Tibial artery (tissue), 4 donors: ENCODE measurements around the gene HAUS7.

Experiments used
- DNase-seq, 2 donors: peaks; one replicate each; pipeline ENCODE4 v3.0.0-alpha.2; 2019
- H3K27ac ChIP-seq, 2 donors: fragments of 200-600 bp; sonication (generic) in 1 of 2; 1 replicate in 1 of 2; 2 replicates in 1 of 2; pipeline ENCODE4 v1.5.1; 2018 to 2019; ENCODE audit warnings: mild to moderate bottlenecking in 1 of 2
- H3K27me3 ChIP-seq, 2 donors: fragments of 200-600 bp; sonication (generic) in 1 of 2; one replicate each; pipeline versions ENCODE4 v1.5.1 to v1.6.0; 2016 to 2019
- H3K36me3 ChIP-seq, 3 donors: fragments of 200-600 bp; sonication (generic) in 2 of 3; one replicate each; pipeline ENCODE4 v1.5.1; 2016 to 2019; ENCODE audit warnings: mild to moderate bottlenecking in 2 of 3
- H3K4me1 ChIP-seq, 4 donors: fragments of 200-600 bp; sonication (generic) in 2 of 4; 1 replicate in 3 of 4; 2 replicates in 1 of 4; pipeline ENCODE4 v1.5.1; 2016 to 2019
- H3K4me3 ChIP-seq, 2 donors: fragments of 200-600 bp; sonication (generic) in 1 of 2; 1 replicate in 1 of 2; 2 replicates in 1 of 2; pipeline ENCODE4 v1.5.1; 2018 to 2019; ENCODE audit warnings: mild to moderate bottlenecking in 2 of 2
- H3K9me3 ChIP-seq, 3 donors: fragments of 200-600 bp; sonication (generic) in 1 of 3; one replicate each; pipeline ENCODE4 v1.5.1; 2016 to 2019
- intact Hi-C: fragments of 100-400 bp; cut with DNase I; formaldehyde crosslinking; loops from one replicate; pipeline ENCODE4 v1.15.0; 2023; ENCODE audit warnings: low total_unique reads
- TF ChIP-seq, protein P1 (sequence below), 2 experiments: fragments of 200-600 bp in 1 of 2; fragments of 450-650 bp in 1 of 2; IDR thresholded peaks; one replicate each; pipeline ENCODE4 v1.5.1; 2017 to 2019; ENCODE audit warnings: antibody characterized with exemption in 2 of 2, mild to moderate bottlenecking in 1 of 2, moderate library complexity in 1 of 2

HAUS7 gene

DNA sequence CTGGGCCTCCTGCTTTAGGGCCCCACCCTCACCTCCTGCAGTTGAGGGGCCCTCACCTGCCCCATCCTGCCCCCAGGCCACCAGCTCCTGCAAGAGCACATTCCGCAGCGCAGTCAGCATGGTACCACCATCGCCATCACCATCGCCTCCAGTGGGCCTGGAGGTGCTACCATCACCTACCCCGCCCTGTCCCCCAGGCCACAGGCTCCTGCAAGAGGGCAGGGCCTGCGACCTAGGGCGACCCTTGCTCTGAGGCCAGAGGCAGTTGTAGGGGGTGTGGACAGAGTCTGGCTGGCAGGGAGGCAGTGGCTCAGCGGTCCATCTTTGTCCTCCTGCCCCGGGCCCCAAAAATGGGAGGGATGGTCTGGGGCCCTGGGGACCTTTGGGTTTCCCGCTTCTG is 3.9 kb upstream of the HAUS7 start:
- intact Hi-C loops = loop anchor here (5.0 kb wide), 1 partner anchor 33 kb away; no protein-coding TSS in a partner anchor
- peak overlapping the region; percentile 53 to 80 for H3K27ac ChIP-seq
- H3K27me3 ChIP-seq = no peaks in the 10 kb centered on the region
- TF ChIP-seq, protein P1, sequence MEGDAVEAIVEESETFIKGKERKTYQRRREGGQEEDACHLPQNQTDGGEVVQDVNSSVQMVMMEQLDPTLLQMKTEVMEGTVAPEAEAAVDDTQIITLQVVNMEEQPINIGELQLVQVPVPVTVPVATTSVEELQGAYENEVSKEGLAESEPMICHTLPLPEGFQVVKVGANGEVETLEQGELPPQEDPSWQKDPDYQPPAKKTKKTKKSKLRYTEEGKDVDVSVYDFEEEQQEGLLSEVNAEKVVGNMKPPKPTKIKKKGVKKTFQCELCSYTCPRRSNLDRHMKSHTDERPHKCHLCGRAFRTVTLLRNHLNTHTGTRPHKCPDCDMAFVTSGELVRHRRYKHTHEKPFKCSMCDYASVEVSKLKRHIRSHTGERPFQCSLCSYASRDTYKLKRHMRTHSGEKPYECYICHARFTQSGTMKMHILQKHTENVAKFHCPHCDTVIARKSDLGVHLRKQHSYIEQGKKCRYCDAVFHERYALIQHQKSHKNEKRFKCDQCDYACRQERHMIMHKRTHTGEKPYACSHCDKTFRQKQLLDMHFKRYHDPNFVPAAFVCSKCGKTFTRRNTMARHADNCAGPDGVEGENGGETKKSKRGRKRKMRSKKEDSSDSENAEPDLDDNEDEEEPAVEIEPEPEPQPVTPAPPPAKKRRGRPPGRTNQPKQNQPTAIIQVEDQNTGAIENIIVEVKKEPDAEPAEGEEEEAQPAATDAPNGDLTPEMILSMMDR (IDR thresholded peaks at IDR 0.05) = no peak
- H3K4me1 ChIP-seq = peaks cover 0 to 81% (median 40%) of the 10 kb centered on the region in 4 donors
- peak overlapping the region; percentile 31 to 45 for H3K4me3 ChIP-seq
- no peaks in the 10 kb centered on the region for H3K36me3 ChIP-seq
- H3K9me3 ChIP-seq = no peaks in the 10 kb centered on the region
- no peak for DNase-seq

DNA sequence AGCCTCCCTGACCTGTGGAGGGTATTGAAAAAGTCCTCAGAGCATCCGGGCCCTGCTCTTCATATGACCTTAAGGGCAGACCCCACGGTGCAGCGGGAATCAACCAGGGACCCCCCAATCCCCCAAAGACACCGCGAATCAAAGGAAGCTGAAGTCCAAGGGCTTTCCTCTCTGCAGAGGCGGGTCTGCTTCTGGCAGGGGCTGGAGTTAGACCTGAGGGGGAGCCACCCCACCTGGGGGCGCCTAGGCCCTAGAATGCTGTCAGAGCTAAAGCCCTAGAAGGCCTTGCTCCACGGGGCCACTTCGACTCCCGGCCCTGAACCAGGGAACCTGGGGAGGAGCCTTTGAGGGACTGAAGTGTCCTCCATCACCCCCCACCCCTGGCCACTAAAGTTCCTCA is 2.8 kb upstream of the HAUS7 start:
- Histone ChIP-seq H3K4me3 (no peak overlapping the region), H3K27ac (peak overlapping the region; percentile 53 to 80), H3K9me3 (no peaks in the 10 kb centered on the region), H3K36me3 (no peaks in the 10 kb centered on the region), H3K27me3 (no peaks in the 10 kb centered on the region), H3K4me1 (peaks cover 0 to 80% (median 42%) of the 10 kb centered on the region in 4 donors)
- TF ChIP-seq, protein P1 (IDR thresholded peaks at IDR 0.05) = no peak
- DNase-seq = no peak
- intact Hi-C loops = loop anchor here (5.0 kb wide), 1 partner anchor 34 kb away; no protein-coding TSS in a partner anchor

DNA sequence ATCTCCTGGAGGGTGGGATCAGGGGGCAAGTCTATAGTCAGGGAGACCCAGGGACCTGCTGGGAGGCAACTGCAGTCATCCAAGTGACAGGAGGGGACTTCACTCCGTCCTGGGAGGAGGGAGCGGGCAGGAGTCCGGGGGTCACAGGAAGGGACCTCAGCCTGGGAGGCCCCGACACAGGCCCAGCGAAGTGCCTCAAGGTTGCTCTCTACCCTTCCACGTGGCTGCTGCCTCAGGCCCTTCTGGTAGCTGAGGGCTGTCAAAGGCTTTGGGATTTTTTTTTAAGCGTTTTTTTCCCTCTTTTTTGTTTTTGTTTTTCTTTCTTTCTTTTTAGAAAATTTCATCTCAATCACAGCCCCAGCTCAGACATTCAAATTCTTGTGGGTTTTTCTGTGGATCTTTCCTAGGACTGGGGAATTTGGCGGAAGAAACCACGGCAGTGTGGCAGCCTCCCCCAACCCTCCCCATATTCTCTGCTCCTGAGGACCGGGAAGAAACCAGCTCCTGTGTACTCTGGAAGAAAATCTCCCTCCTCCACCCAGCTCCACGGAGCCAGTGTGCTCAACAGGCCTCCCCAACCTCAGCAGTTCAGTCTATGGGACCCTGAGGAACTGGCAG is 1.4 kb upstream of the HAUS7 start:
- Histone ChIP-seq H3K27ac (peak overlapping the region; percentile 53 to 80), H3K9me3 (no peaks in the 10 kb centered on the region), H3K36me3 (no peaks in the 10 kb centered on the region), H3K4me1 (peaks cover 0 to 66% (median 30%) of the 10 kb centered on the region in 4 donors), H3K4me3 (no peak overlapping the region), H3K27me3 (no peaks in the 10 kb centered on the region)
- intact Hi-C loops = loop anchor here (5.0 kb wide), 1 partner anchor 36 kb away; no protein-coding TSS in a partner anchor
- TF ChIP-seq, protein P1 (IDR thresholded peaks at IDR 0.05) = no peak
- DNase-seq = no peak

DNA sequence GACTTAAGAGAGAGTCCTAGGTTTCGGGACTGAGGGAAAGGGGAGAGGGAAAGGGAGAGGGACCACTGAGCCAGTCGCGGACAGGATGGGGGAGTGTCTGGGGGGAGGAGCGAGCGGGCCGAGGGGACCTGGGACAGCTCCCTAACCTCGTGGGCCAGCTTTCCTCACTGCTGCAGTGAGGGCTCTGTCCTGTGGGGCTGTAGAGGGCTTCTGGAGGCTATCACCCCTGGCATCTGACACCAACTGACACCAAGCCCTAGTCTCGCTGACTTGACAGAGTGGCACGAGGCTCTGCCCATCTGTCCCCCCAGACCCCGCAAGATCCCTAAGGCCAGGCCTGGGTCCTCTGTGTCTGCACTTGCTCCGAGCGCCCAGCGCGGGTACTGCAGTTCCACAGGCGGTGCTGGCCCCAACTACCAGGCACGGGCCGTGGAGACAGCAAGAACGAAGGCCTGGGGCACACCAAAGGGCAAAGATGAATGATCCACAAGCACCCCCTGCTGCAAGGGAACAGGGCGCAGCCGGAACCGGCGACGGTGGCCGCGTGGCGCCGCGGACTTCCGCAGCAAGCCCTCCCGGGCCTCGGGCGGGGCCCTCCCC is 465 bp downstream of the HAUS7 start:
- TF ChIP-seq, protein P1 (IDR thresholded peaks at IDR 0.05) = peak in 1 of 2 experiments; percentile 21
- H3K4me3 ChIP-seq = peak overlapping the region; percentile 58 to 69
- H3K4me1 ChIP-seq = peaks cover 0 to 47% (median 15%) of the 10 kb centered on the region in 4 donors
- no peaks in the 10 kb centered on the region for H3K9me3 ChIP-seq
- no peaks in the 10 kb centered on the region for H3K27me3 ChIP-seq
- intact Hi-C loops = loop anchor here (5.0 kb wide), 1 partner anchor 37 kb away; no protein-coding TSS in a partner anchor
- H3K27ac ChIP-seq = peak overlapping the region; percentile 64 to 67
- DNase-seq = no peak
- peaks cover 0 to 4% (median 1%) of the 10 kb centered on the region in 3 donors for H3K36me3 ChIP-seq

DNA sequence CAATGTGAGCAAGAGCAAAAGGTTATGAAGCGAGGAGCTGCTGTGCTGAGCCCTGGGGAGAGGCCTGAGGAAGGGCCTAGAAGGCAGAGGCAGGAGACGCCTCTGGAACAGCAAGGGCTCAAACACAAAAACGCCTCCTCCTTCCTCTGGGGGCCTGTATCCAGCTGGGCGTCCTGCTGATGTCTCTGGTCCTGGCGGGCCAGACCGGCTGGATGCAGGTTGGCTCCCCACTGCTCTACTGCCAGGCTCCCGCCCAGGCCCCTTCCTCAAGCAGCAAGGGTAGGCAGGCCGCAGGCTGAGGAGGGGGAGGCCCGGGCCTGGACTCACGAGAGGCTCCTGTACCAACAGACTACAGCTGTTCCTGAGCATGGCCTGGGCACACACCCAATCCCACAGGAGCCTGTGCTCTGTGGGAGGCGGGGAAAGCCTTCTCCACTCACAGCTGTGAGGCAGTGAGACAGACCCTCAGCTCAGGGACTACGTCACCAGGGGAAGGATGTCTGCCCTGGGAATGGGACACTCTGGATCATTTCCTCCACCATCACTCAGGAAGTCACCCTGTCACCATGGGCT is 2.3 kb downstream of the HAUS7 start:
- peaks cover 0 to 32% (median 9%) of the 10 kb centered on the region in 4 donors for H3K4me1 ChIP-seq
- TF ChIP-seq, protein P1 (IDR thresholded peaks at IDR 0.05) = no peak
- no peaks in the 10 kb centered on the region for H3K27me3 ChIP-seq
- H3K4me3 ChIP-seq = no peak overlapping the region
- H3K36me3 ChIP-seq = peaks cover 0 to 14% (median 4%) of the 10 kb centered on the region in 3 donors
- no peak for DNase-seq
- H3K9me3 ChIP-seq = no peaks in the 10 kb centered on the region
- H3K27ac ChIP-seq = no peak overlapping the region
- intact Hi-C loops = no loop called here
